OCI-LY7 (cell line): ENCODE measurements around the gene EDEM1. TPM values are rescaled to one million over a fixed set of nuclear protein-coding genes. Genes with fewer than 3 reads are reported as not detected.
A peak's percentile ranks its signal among the peaks of the same experiment; 100 is the strongest.
"Not testable (repeated sequence)": the region's sequence is repeated elsewhere in the genome, so short reads cannot be mapped to it uniquely, and the experiment has no call there.

ENCODE experiments used
- BruUV-seq: library from RNA; stranded (reverse); fragments of 400-500 nt; replicated peaks from 2 replicates; lab custom pipeline; 2021; lab: Mats Ljungman, UMichigan
- CTCF ChIA-PET: fragments of 300-600 bp; sonication (Branson Sonifier 250); formaldehyde crosslinking; loops from one replicate; lab custom pipeline; 2022; ENCODE audit warnings: antibody characterized with exemption; ENCODE audit not compliant: unreplicated experiment; lab: Charles Lee
- POLR2A ChIA-PET: fragments of 300-600 bp; sonication (Branson Sonifier 250); formaldehyde crosslinking; loops from one replicate; lab custom pipeline; 2022; ENCODE audit warnings: antibody characterized with exemption; lab: Charles Lee
- DNase-seq: peaks from one replicate; pipeline ENCODE4 v3.0.0-alpha.2; 2015; ENCODE audit warnings: low spot score
- H2AFZ ChIP-seq: fragments of 200-600 bp; sonication (generic), shearing (Covaris generic); 2 replicates; pipeline ENCODE4 v1.6.1; 2014; ENCODE audit warnings: mild to moderate bottlenecking, antibody characterized with exemption, low read length, moderate library complexity
- H3K27ac ChIP-seq: fragments of 200-600 bp; sonication (generic); 2 replicates; pipeline ENCODE4 v1.5.1; 2014; ENCODE audit warnings: mixed run types, low read depth, mild to moderate bottlenecking, moderate library complexity, low read length, inconsistent platforms; ENCODE audit not compliant: poor library complexity, severe bottlenecking
- H3K36me3 ChIP-seq: fragments of 200-600 bp; sonication (generic); 2 replicates; pipeline ENCODE4 v1.6.1; 2014; ENCODE audit warnings: mild to moderate bottlenecking, antibody characterized with exemption, low read length, moderate library complexity, mixed read lengths; ENCODE audit not compliant: insufficient read depth
- H3K4me1 ChIP-seq: fragments of 200-600 bp; sonication (generic); 2 replicates; pipeline ENCODE4 v1.5.1; 2014; ENCODE audit warnings: mild to moderate bottlenecking, low read length; ENCODE audit not compliant: insufficient read depth, poor library complexity, severe bottlenecking
- H3K4me2 ChIP-seq: fragments of 200-600 bp; sonication (generic); 2 replicates; pipeline ENCODE4 v1.6.1; 2014; ENCODE audit warnings: mild to moderate bottlenecking, low read length
- H3K4me3 ChIP-seq: fragments of 200-600 bp; sonication (generic); 2 replicates; pipeline ENCODE4 v1.5.1; 2014; ENCODE audit warnings: mild to moderate bottlenecking, low read depth, low read length; ENCODE audit not compliant: poor library complexity, severe bottlenecking
- H3K79me2 ChIP-seq: fragments of 200-600 bp; sonication (generic); 2 replicates; pipeline ENCODE4 v1.6.1; 2016; ENCODE audit warnings: low read depth, mild to moderate bottlenecking, low read length, moderate library complexity, mixed read lengths; ENCODE audit not compliant: insufficient read depth
- H3K9me2 ChIP-seq: fragments of 200-600 bp; sonication (generic); 2 replicates; pipeline ENCODE4 v1.6.1; 2016; ENCODE audit warnings: mild to moderate bottlenecking, low read length, mixed read lengths; ENCODE audit not compliant: insufficient read depth
- H3K9me3 ChIP-seq: fragments of 200-600 bp; sonication (generic); 2 replicates; pipeline ENCODE4 v1.6.1; 2014; ENCODE audit warnings: mild to moderate bottlenecking, mixed run types, low read length, mixed read lengths
- H4K20me1 ChIP-seq: fragments of 200-600 bp; sonication (generic); 2 replicates; pipeline ENCODE4 v1.6.1; 2014; ENCODE audit warnings: mild to moderate bottlenecking, antibody characterized with exemption, low read length, moderate library complexity, mixed read lengths; ENCODE audit not compliant: insufficient read depth
- EZH2phosphoT487 ChIP-seq: fragments of 200-600 bp; sonication (generic); IDR thresholded peaks from 2 replicates; pipeline ENCODE4 v1.6.1; 2018; ENCODE audit warnings: low read depth, borderline replicate concordance, mild to moderate bottlenecking, mixed run types, antibody characterized with exemption, low read length, moderate library complexity, mixed read lengths
- intact Hi-C: fragments of 100-400 bp; cut with micrococcal nuclease; formaldehyde crosslinking; loops from one replicate; pipeline ENCODE4 v1.10.0; 2022; ENCODE audit not compliant: unreplicated experiment
- total RNA-seq, 2 experiments: library from RNA; depleted of rRNA in 1 of 2; stranded (reverse); fragments of >200 nt in 1 of 2; shearing (Covaris generic) in 1 of 2; gene quantifications; 2 replicates each; pipeline ENCODE4 v1.2.3, GENCODE V29; 2014 to 2022
- TF ChIP-seq, protein P1 (sequence below): fragments of 200-600 bp; sonication (generic); conservative IDR thresholded peaks from 2 replicates; pipeline ENCODE4 v1.5.1; 2014; ENCODE audit warnings: mild to moderate bottlenecking, antibody characterized with exemption, low read length, moderate library complexity, mixed read lengths

EDEM1 gene
- total RNA-seq, 2 experiments from 2014 or later = 186 to 337 TPM

DNA sequence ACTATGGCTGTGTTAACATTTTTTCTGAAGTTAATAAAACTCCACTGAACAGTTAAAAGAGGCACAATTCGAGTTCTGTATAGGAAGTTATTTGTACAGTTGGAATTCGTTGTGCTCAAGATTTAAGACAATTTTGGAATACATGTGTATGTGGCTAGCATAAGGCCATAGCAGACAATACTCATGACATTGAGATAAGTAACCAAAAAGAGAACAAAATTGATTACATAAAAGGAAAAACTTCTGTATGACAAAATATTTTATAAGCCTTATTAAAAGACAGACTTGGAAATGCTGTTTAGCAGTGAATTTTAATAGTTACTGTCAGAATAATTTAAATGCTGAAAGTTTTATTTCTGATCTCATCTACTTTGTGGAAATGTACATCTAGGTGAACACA, 17.7 kb upstream of the EDEM1 start:
- intact Hi-C loops = no loop called here
- H3K36me3 ChIP-seq = peaks cover 53% of the 10 kb centered on the region
- TF ChIP-seq EZH2phosphoT487 = no peak
- TF ChIP-seq, protein P1, sequence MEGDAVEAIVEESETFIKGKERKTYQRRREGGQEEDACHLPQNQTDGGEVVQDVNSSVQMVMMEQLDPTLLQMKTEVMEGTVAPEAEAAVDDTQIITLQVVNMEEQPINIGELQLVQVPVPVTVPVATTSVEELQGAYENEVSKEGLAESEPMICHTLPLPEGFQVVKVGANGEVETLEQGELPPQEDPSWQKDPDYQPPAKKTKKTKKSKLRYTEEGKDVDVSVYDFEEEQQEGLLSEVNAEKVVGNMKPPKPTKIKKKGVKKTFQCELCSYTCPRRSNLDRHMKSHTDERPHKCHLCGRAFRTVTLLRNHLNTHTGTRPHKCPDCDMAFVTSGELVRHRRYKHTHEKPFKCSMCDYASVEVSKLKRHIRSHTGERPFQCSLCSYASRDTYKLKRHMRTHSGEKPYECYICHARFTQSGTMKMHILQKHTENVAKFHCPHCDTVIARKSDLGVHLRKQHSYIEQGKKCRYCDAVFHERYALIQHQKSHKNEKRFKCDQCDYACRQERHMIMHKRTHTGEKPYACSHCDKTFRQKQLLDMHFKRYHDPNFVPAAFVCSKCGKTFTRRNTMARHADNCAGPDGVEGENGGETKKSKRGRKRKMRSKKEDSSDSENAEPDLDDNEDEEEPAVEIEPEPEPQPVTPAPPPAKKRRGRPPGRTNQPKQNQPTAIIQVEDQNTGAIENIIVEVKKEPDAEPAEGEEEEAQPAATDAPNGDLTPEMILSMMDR = no peak
- peak overlapping the region; percentile 48; the same call in 1 of the 2 replicates for H3K4me2 ChIP-seq
- no peak overlapping the region for H2AFZ ChIP-seq
- no peak overlapping the region for H3K27ac ChIP-seq
- BruUV-seq = no TSS peak
- no peaks in the 10 kb centered on the region for H3K9me2 ChIP-seq
- no peak for DNase-seq
- H3K4me1 ChIP-seq = peaks cover 47% of the 10 kb centered on the region
- H3K79me2 ChIP-seq = peaks cover 68% of the 10 kb centered on the region
- peaks cover 6% of the 10 kb centered on the region; the same call in 1 of the 2 replicates for H3K9me3 ChIP-seq
- ChIA-PET POLR2A (interaction anchor here (1.9 to 4.7 kb wide), 2 partner anchors 8 to 16 kb away, joined by 7 to 23 read pairs; no protein-coding TSS in a partner anchor), CTCF (no interaction called here)
- no peaks in the 10 kb centered on the region for H4K20me1 ChIP-seq
- no peak overlapping the region for H3K4me3 ChIP-seq

DNA sequence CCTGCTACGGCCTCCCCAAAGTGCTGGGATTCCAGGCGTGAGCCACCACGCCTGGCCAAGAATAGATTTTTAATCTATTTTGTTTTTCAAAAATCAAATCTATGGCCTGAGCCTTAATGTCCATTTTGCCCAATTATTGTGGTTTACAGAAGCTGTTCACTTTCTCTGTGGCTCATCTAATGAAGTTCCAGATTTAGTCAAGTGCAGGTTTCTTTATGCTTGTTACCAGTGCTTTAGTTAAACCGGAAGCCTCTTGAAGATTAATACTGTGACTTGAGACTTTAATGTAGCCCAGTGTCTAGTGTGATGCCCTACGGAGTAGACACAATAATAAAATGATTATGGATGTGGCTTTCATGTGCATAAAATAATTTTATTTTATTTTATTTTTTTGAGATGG, 16.5 kb upstream of the EDEM1 start:
- Histone ChIP-seq H3K36me3 (peaks cover 59% of the 10 kb centered on the region), H3K4me1 (peaks cover 45% of the 10 kb centered on the region), H3K79me2 (peaks cover 63% of the 10 kb centered on the region), H3K27ac (no peak overlapping the region), H3K4me3 (no peak overlapping the region), H4K20me1 (no peaks in the 10 kb centered on the region), H3K4me2 (no peak overlapping the region), H2AFZ (no peak overlapping the region), H3K9me3 (no peaks in the 10 kb centered on the region), H3K9me2 (no peaks in the 10 kb centered on the region)
- intact Hi-C loops = no loop called here
- DNase-seq = no peak
- no TSS peak for BruUV-seq
- CTCF ChIA-PET = no interaction called here
- TF ChIP-seq EZH2phosphoT487 = no peak
- TF ChIP-seq, protein P1 = no peak
- POLR2A ChIA-PET = interaction anchor here (1.5 to 2.5 kb wide), 4 partner anchors 10 to 28 kb away, joined by 8 to 24 read pairs (median 13); no protein-coding TSS in a partner anchor

DNA sequence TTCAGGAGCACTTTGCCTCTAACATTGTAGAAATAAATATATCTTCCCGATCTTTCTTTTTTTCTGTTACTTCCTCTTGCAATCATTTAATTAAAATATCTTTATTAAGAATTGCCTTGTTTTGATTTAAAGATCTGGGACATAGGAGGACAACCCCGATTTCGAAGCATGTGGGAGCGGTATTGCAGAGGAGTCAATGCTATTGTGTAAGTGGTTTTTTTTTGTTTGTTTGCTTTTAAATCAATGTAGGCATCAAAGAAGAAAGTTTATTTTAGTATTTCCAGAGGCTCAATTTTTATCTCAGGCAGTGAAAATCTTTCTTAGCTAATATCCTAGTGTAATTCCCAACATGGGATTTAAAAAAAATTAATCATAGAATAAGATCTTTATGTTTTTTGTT, 15.5 kb upstream of the EDEM1 start:
- Histone ChIP-seq H3K36me3 (peaks cover 63% of the 10 kb centered on the region), H3K9me2 (no peaks in the 10 kb centered on the region), H3K4me1 (peaks cover 45% of the 10 kb centered on the region), H3K27ac (no peak overlapping the region), H3K4me3 (no peak overlapping the region), H3K4me2 (no peak overlapping the region), H2AFZ (no peak overlapping the region), H4K20me1 (no peaks in the 10 kb centered on the region), H3K79me2 (peaks cover 57% of the 10 kb centered on the region), H3K9me3 (no peaks in the 10 kb centered on the region)
- BruUV-seq = no TSS peak
- TF ChIP-seq, protein P1 = no peak
- no peak for TF ChIP-seq EZH2phosphoT487
- DNase-seq = no peak
- intact Hi-C loops = no loop called here
- ChIA-PET CTCF (no interaction called here), POLR2A (interaction anchor here (0.6 to 2.5 kb wide), 8 partner anchors 10 to 28 kb away, joined by 3 to 24 read pairs (median 6); no protein-coding TSS in a partner anchor)

DNA sequence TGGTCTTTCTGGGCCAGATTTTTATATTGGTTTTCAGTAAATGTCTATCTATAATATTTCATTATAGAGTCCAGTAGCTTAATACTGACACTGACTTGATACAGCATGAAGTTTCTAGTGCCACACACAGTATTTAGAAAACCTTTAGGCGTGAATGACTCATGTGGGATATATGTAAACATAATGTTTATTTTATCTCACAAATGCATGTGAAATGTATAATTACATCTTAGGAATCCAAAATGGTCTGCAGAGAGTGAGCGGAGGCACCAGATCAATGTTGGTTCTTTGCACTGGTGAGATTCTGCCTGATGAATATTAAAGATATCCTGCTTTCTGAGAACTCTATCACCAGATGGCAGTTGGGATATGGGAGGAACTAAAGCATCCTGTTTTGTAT, 8.5 kb upstream of the EDEM1 start:
- POLR2A ChIA-PET = interaction anchor here (1.3 to 13.5 kb wide), 5 partner anchors 8 to 41 kb away, joined by 4 to 444 read pairs (median 7); partner anchors contain the start of gene EDEM1
- Histone ChIP-seq H3K27ac (peak overlapping the region; percentile 98), H3K4me2 (peak overlapping the region; percentile 82), H3K79me2 (peaks cover 69% of the 10 kb centered on the region; the same call in 1 of the 2 replicates), H3K36me3 (peaks cover 68% of the 10 kb centered on the region), H3K4me3 (peak overlapping the region; percentile 41), H3K4me1 (peaks cover 85% of the 10 kb centered on the region)
- H2AFZ ChIP-seq, H3K9me2 ChIP-seq, intact Hi-C loops, BruUV-seq, H4K20me1 ChIP-seq, H3K9me3 ChIP-seq, DNase-seq, CTCF ChIA-PET: not testable (repeated sequence)
